ENCODE results near the gene SGCG. TPM values are rescaled to one million over a fixed set of nuclear protein-coding genes. Genes with fewer than 3 reads are reported as not detected.

SGCG gene
- total and polyA plus RNA-seq, 2 of the 4 experiments (the other 2 are of a cell fraction): under 0.01 TPM; not detected in 1

DNA sequence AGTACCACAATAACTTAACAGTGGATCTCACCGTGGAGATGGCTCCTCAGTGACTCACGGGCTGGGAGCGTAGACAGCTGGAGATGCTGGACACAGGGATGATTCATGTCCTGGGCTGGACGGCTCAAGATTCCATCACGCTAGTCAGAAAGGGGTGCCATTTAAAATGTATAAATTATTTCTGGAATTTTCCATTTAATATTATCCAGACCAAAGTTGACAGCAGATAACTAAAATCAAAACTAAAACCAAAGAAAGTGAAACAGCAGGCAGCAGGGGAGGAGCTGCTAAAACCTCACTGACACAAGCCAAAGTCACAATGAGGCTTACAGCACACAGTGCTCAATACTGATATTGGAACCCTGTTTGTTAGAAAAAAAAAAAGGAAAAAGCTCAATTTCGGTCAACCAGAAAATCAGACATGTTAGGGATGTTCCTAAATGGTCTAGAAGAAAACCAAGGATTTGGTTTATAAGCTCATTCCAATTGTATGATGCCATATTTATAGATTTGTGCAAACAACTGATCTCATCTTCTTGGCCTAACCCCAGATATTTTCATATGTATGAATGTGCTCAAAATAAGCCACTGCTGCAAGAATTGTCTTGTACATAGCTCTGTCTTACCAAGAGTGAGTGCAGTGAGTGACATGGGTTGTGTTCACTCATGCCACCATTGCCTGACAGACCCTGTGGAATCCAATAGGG lies 140.9 kb downstream of the SGCG start (continued):
- no peak for TF ChIP-seq NFE2L2 (IDR thresholded peaks at IDR 0.05; ENCODE audit: low read depth, low read length)
- TF ChIP-seq RAD21 (IDR thresholded peaks at IDR 0.05; ENCODE audit: low read length): no peak

DNA sequence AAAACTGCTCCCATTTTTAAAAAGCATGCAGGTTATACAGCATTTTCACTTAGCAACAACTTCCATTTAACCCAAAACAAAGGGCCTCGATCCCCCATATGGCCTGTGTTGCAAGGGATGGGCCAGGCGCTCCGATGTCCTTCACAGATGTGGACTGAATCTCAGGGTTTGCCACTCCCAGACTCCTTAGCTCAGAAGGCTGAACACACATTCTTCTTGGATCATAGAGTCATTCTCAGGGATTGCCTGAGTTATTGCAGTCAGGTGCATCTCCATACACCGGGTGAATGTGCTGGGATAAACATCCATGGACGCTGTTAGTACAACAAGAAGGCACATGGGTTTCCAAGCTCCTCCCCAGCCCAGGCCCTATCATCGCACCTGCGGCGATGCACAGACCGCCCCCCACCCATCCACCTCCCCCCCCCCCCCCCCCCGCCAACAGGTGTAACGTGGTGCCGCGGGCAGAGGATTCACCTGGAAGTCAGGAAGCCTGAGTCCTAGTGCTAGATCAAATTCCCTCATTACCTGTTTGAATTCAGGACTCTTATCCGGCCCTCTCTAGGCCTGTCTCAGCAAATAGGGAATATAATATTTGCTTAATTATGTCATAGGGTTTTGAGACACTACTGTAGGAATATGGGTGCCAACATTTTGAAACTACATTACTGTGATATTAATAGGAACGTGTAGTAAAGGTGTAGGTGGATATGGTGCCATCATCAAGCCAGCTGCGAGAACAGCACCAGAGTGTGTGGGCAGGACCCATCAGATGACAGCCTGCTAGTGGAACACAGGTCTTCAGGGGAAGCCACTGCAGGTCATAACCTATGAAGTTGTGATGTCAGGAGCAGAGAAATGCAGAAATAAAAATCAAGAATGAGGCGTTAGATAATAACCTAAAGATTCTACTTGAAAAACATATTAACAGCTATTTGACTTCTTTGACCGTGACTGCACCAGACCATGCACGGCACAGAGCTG lies 141.9 kb downstream of the SGCG start:
- no peaks in the 10 kb centered on the region for H3K9me3 ChIP-seq (ENCODE audit: control insufficient read depth, insufficient read depth, low read length)
- no TSS peak for BruUV-seq (replicated peaks)
- H2BK20ac ChIP-seq (ENCODE audit: low read depth, low read length): peak overlapping the region; percentile 95
- H3K4me3 ChIP-seq (ENCODE audit: insufficient read depth, low read depth, low read length): no peak overlapping the region
- peak overlapping the region; percentile 99 for H3K4ac ChIP-seq (ENCODE audit: low read depth, low read length)
- H4K91ac ChIP-seq (ENCODE audit: insufficient read depth, low read depth, low read length): peak overlapping the region; percentile 99
- H3K14ac ChIP-seq (replicated peaks; ENCODE audit: low read depth, low read length): peak overlapping the region; percentile 91
- peak overlapping the region; percentile 97 for H3K27ac ChIP-seq (ENCODE audit: insufficient read depth, low read length)
- TF ChIP-seq MAFK (IDR thresholded peaks at IDR 0.05; ENCODE audit: low read depth, low read length) (no peak), POLR2A (IDR thresholded peaks at IDR 0.05; ENCODE audit: low read depth, low read length) (no peak), FOS (IDR thresholded peaks at IDR 0.05; ENCODE audit: low read depth, low read length) (no peak), MXI1 (IDR thresholded peaks at IDR 0.05; ENCODE audit: borderline replicate concordance, low read depth, low read length) (no peak), CHD1 (IDR thresholded peaks at IDR 0.05; ENCODE audit: low read depth, low read length) (no peak), BHLHE40 (IDR thresholded peaks at IDR 0.05; ENCODE audit: low read depth, low read length) (no peak), NFE2L2 (IDR thresholded peaks at IDR 0.05; ENCODE audit: low read depth, low read length) (no peak), CEBPB (IDR thresholded peaks at IDR 0.05; ENCODE audit: low read depth, low read length) (no peak), RAD21 (IDR thresholded peaks at IDR 0.05; ENCODE audit: low read length) (no peak), RCOR1 (IDR thresholded peaks at IDR 0.05; ENCODE audit: insufficient replicate concordance, low read length) (no peak), RFX5 (IDR thresholded peaks at IDR 0.05; ENCODE audit: low read depth, low read length) (no peak)
- TF ChIP-seq, protein P1, sequence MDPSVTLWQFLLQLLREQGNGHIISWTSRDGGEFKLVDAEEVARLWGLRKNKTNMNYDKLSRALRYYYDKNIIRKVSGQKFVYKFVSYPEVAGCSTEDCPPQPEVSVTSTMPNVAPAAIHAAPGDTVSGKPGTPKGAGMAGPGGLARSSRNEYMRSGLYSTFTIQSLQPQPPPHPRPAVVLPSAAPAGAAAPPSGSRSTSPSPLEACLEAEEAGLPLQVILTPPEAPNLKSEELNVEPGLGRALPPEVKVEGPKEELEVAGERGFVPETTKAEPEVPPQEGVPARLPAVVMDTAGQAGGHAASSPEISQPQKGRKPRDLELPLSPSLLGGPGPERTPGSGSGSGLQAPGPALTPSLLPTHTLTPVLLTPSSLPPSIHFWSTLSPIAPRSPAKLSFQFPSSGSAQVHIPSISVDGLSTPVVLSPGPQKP (IDR thresholded peaks at IDR 0.05; ENCODE audit: borderline replicate concordance, low read depth, low read length): no peak
- peaks cover 0 to 10% of the 10 kb centered on the region in 2 experiments; a peak in 1 of 4 replicates for H3K79me1 ChIP-seq (ENCODE audit: low read depth in 1 of 2, low read length in 2 of 2)
- H2BK5ac ChIP-seq (ENCODE audit: low read depth, low read length, poor library complexity, severe bottlenecking): peak overlapping the region; percentile 95
- peak overlapping the region; percentile 86 for H2AFZ ChIP-seq (replicated peaks; ENCODE audit: low read length, poor library complexity)
- DNase-seq: peak; percentile 6
- dilution Hi-C loops (cut with HindIII; ENCODE audit: low sequenced_read_pairs, unreplicated experiment) (no loop called here), in situ Hi-C loops (cut with MboI; ENCODE audit: low sequenced_read_pairs) (loop anchor here (25.0 kb wide), 2 partner anchors 1360 to 1685 kb away; no protein-coding TSS in a partner anchor), intact Hi-C loops (cut with micrococcal nuclease) (no loop called here)
- peaks cover 20% of the 10 kb centered on the region for H3K4me1 ChIP-seq (ENCODE audit: control insufficient read depth, insufficient read depth, low read length)
- ChIA-PET CTCF (interaction anchor here (0.5 to 0.7 kb wide), 6 partner anchors 30 to 1250 kb away, joined by 3 to 5 read pairs (median 3); no protein-coding TSS in a partner anchor), POLR2A (ENCODE audit: unreplicated experiment) (no interaction called here)
- H4K5ac ChIP-seq (ENCODE audit: low read depth, low read length): peak overlapping the region; percentile 98
- peak overlapping the region; percentile 77 to 91 for H4K8ac ChIP-seq (ENCODE audit: low read depth in 2 of 2, low read length in 2 of 2)
- H3K9me1 ChIP-seq (ENCODE audit: insufficient read depth, low read length): peaks cover 20% of the 10 kb centered on the region
- peak overlapping the region; percentile 98 for H2AK5ac ChIP-seq (ENCODE audit: low read depth, low read length)
- WGBS, 2 experiments (ENCODE audit: extremely low coverage in 2 of 2, insufficient read length in 1 of 2): 100% methylated on average over 4 of the region's 19 CpGs; no CpG with 5 or more reads in 1 of the 2 experiments
- no peak overlapping the region for H3K9ac ChIP-seq (ENCODE audit: low read depth, low read length)
- peak overlapping the region; percentile 95 for H3K23ac ChIP-seq (ENCODE audit: low read depth, low read length)
- peaks cover 2% of the 10 kb centered on the region for H3K36me3 ChIP-seq (ENCODE audit: control insufficient read depth, insufficient read depth, low read length)
- H2AK9ac ChIP-seq (replicated peaks; ENCODE audit: low read depth, low read length, poor library complexity): peak overlapping the region; percentile 89
- H2BK120ac ChIP-seq (ENCODE audit: low read depth, low read length): peak overlapping the region; percentile 94
- no peak for ATAC-seq (ENCODE audit: low read depth)
- peak overlapping the region; percentile 88; the same call in 1 of the 2 replicates for H3K4me2 ChIP-seq (ENCODE audit: low read depth, low read length)
- peak overlapping the region; percentile 79; the same call in 1 of the 2 replicates for H3K56ac ChIP-seq (ENCODE audit: extremely low read depth, insufficient read depth, low read length)
- H3K18ac ChIP-seq (ENCODE audit: low read depth, low read length): peak overlapping the region; percentile 99
- peak overlapping the region; percentile 90 for H2BK15ac ChIP-seq (ENCODE audit: low read depth, low read length)
- H4K20me1 ChIP-seq (ENCODE audit: insufficient read depth, low read length): no peaks in the 10 kb centered on the region
- H3K27me3 ChIP-seq (ENCODE audit: control insufficient read depth, insufficient read depth, low read length): no peaks in the 10 kb centered on the region
